ENCODE measurements around the gene DDB1.

Gene DDB1

GRCh38 chr11:61332797-61333549 lies at the start of gene DDB1, which contains the start of gene TKFC:
Gene DDB1, minus strand, starts transcription at chr11:61333105. Its CDS starts 137 bp downstream, at chr11:61332968.
Gene TKFC, plus strand, starts transcription at chr11:61333228. Its CDS starts 1,501 bp downstream, at chr11:61334729.
- peaks cover 47% of the 10 kb centered on the region for H4K20me1 ChIP-seq
- peak within 1 kb of the TSS; percentile 97 for H3K9ac ChIP-seq
- peaks cover 51% of the 10 kb centered on the region for H3K4me1 ChIP-seq
- peak within 1 kb of the TSS; percentile 85 for H3K4me2 ChIP-seq
- peaks cover 34% of the 10 kb centered on the region for H3K36me3 ChIP-seq
- no peaks in the 10 kb centered on the region for H3K27me3 ChIP-seq
- peak within 1 kb of the TSS; percentile 95 for H3K27ac ChIP-seq
- peak within 1 kb of the TSS; percentile 91 for H3K4me3 ChIP-seq
- no peaks in the 10 kb centered on the region for H3K9me3 ChIP-seq
- no peak for TF ChIP-seq Cebpa-rat (IDR thresholded peaks at IDR 0.05)

DNA sequence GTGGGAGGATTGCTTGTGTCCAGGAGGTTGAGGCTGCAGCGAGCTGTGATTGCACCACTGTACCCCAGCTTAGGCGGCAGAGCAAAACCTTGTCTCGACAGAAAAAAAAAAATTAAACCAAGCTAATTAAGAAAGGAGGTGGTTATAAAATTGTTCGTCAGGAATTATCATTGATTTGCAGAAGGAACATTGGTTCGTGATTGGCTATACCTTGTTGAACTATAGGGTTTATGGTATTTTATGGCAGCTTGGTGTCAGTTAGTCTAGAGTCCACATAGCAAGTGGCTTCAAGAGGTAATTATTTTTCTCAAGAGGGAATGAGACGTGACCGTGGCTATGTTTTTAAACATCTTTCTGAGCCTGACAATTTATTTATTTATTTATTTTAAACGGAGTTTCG lies 48.0 kb upstream of the DDB1 start:
- no peaks in the 10 kb centered on the region for H4K20me1 ChIP-seq
- no peak overlapping the region for H3K4me3 ChIP-seq
- H3K9me3 ChIP-seq: no peaks in the 10 kb centered on the region
- H3K4me1 ChIP-seq: no peaks in the 10 kb centered on the region
- H3K36me3 ChIP-seq: peaks cover 18% of the 10 kb centered on the region
- H3K9ac ChIP-seq: no peak overlapping the region
- no peaks in the 10 kb centered on the region for H3K27me3 ChIP-seq
- no peak overlapping the region for H3K27ac ChIP-seq
- TF ChIP-seq Cebpa-rat (IDR thresholded peaks at IDR 0.05): no peak
- no peak overlapping the region for H3K4me2 ChIP-seq

GRCh38 chr11:61378713-61379313 lies 45.9 kb upstream of the DDB1 start:
- no peak overlapping the region for H3K9ac ChIP-seq
- H3K9me3 ChIP-seq: peaks cover 14% of the 10 kb centered on the region
- no peaks in the 10 kb centered on the region for H3K27me3 ChIP-seq
- no peak overlapping the region for H3K27ac ChIP-seq
- H4K20me1 ChIP-seq: no peaks in the 10 kb centered on the region
- H3K36me3 ChIP-seq: peaks cover 31% of the 10 kb centered on the region
- H3K4me1 ChIP-seq: no peaks in the 10 kb centered on the region
- no peak overlapping the region for H3K4me2 ChIP-seq
- no peak for TF ChIP-seq Cebpa-rat (IDR thresholded peaks at IDR 0.05)
- no peak overlapping the region for H3K4me3 ChIP-seq

DNA sequence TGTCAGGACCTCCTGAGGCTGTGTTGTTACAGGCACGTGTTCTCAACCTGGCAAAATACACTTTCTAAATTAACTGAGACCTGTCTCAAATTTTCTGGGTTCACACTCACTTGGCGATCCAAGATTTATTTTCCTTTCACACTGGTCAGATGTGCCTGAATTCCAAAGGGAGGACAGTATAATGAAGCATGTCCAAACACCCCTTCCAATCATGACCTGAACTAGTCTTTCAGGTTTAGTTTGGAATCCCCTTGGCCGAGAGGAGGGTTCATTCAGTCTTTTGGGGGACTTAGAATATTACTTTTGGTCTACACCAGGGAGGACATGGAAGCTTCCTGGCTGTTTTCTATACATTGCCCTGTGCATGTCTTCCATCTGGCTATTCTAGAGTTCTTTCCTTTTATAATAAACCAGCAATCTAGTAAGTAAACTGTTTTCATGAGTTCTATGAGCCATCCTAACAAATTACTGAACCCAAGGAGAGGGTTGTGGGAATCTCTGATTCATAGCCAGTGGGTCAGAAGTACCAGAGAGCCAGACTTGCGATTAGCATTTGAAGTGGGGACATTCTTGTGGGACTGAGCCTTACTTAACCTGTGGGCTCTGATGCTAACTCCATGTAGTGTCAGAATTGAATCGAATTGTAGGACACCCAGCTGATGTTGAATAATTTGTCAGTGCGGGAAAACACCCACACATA lies 44.7 kb upstream of the DDB1 start:
- no peak for TF ChIP-seq Cebpa-rat (IDR thresholded peaks at IDR 0.05)
- no peaks in the 10 kb centered on the region for H3K4me1 ChIP-seq
- peaks cover 24% of the 10 kb centered on the region for H3K9me3 ChIP-seq
- H3K27ac ChIP-seq: no peak overlapping the region
- no peak overlapping the region for H3K4me3 ChIP-seq
- no peak overlapping the region for H3K4me2 ChIP-seq
- H3K36me3 ChIP-seq: peaks cover 40% of the 10 kb centered on the region
- H3K27me3 ChIP-seq: no peaks in the 10 kb centered on the region
- H3K9ac ChIP-seq: no peak overlapping the region
- no peaks in the 10 kb centered on the region for H4K20me1 ChIP-seq

DNA sequence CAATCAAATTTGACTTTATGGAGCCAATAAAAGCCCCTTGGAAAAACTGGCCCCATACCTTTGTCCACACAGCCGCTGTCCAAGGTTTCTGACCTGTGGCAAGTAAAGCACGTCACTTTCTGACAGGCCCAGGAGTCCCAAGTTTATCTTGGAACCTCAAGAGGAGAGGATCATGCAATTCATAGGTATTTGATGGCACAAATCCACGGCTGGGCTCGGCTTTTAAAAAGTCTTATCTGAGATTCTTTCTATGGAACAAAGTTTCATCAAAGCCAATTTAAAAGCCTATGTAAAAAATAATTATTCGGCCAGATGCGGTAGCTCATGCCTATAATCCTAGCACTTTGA lies 42.8 kb upstream of the DDB1 start:
- H4K20me1 ChIP-seq: no peaks in the 10 kb centered on the region
- no peak overlapping the region for H3K27ac ChIP-seq
- H3K4me1 ChIP-seq: no peaks in the 10 kb centered on the region
- H3K36me3 ChIP-seq: peaks cover 59% of the 10 kb centered on the region
- peaks cover 42% of the 10 kb centered on the region for H3K9me3 ChIP-seq
- H3K4me3 ChIP-seq: no peak overlapping the region
- H3K27me3 ChIP-seq: no peaks in the 10 kb centered on the region
- no peak for TF ChIP-seq Cebpa-rat (IDR thresholded peaks at IDR 0.05)
- no peak overlapping the region for H3K9ac ChIP-seq
- H3K4me2 ChIP-seq: no peak overlapping the region

DNA sequence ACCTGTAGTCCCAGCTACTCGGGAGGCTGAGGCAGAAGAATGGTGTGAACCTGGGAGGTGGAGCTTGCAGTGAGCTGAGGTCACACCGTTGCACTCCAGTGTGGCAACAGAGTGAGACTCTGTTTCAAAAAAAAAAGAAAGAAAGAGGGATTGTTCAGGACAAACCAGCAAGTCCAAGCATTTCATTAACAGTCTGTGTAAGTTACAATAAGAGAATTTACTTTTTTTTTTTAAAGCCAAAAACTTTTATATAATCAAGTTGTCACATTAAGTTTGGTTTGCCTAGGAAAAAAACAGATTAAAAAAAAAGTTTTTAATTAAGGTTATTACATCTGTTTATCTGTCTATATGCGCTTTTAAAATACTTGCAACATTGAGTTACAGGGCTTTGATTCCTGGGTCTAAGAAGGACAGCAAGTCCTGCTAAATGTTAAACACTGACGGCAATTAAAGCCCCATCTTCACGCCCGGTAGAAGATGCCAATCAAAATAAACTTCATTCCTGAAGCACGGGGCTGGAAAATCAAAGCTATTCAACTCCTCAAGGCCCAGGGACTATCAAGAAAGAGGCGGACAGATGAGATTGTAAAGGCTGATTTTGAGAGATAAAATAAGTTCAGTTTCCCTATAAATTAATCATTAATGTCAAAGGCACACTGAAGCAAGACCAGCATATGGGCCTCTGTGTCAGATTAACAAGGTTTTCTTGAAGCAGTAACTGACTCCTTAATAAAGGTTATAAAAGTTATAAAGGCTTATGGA lies 39.9 kb upstream of the DDB1 start:
- no peak overlapping the region for H3K27ac ChIP-seq
- no peak overlapping the region for H3K9ac ChIP-seq
- H3K4me3 ChIP-seq: no peak overlapping the region
- H3K36me3 ChIP-seq: peaks cover 88% of the 10 kb centered on the region
- no peak overlapping the region for H3K4me2 ChIP-seq
- TF ChIP-seq Cebpa-rat (IDR thresholded peaks at IDR 0.05): no peak
- H3K27me3 ChIP-seq: no peaks in the 10 kb centered on the region
- peaks cover 55% of the 10 kb centered on the region for H3K9me3 ChIP-seq
- no peaks in the 10 kb centered on the region for H4K20me1 ChIP-seq
- H3K4me1 ChIP-seq: no peaks in the 10 kb centered on the region

DNA sequence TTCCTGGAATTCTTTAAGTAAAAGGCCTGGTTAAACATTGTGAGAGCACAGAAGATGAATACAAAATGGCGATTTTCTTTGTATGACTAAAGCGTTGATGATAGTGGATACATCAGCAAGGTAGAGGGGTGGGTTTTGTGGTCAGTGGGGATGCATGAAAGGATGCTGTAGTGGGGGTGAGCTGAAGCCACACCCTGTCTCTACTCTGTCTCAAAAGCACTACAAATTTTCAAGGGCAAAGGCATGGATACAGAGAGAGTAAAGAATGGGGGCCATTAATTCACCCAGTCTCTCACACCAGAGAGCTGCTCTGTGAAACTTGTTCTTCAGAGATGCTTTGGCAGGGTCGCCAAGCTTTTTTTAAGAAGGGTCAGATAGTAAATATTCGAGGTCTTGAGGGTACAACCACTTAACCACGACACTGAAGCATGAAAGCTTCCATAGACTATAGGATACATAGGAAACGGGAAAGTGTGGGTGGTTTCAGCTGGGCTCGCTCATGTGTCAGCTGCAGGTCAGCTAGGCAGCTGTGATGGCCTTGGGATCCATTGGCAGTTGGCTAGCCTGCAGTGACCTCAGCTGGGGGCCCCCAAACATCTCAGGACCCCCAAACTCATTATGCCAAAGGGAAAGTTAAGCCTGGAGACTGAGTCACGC lies 37.6 kb upstream of the DDB1 start:
- H3K4me2 ChIP-seq: no peak overlapping the region
- H3K27ac ChIP-seq: no peak overlapping the region

DNA sequence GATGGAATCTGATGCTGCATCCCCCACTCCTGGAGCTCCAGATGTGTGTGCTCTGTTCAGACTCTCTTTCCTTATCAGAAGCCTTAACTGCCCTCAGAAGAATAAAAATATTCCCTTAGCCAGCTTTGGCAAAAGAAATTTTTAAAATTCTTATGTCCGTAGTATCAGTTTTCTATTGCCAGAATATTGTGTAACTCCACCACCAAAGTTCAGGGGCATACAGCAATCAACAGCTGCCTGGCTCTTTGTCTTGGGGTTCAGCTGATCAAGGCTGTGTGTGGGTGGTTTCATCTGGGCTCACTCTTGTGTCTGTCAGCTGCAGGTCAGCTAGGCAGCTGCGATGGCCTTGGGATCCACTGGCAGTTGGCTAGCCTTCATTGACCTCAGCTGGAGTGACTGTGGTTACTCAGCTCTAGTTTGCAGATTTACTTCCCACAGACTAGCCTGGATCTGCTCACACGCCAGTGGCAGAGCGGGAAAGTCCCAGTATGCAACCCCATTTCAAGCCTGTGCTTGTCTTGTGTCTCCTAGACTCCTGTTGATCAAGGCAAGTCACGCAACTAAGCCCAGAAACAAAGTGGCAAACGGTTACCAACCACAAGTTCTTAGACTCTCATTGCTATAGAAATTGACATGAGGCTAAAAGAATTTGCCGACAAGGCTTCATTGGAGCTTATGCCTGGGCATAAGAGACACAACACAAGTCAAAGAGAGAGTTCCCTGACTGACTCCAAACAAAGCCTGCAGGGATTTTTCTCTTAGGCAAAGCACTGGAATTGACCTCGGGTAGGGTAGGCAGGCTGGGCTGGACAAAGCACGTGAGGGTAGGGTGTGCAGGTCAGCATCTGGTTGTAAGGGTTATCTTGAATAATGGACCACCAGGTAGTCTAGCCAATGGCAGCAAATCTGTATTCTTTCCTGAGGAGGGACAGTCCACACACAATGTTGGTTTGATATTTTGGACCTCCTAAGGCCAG lies 36.8 kb upstream of the DDB1 start:
- peaks cover 98% of the 10 kb centered on the region for H3K36me3 ChIP-seq
- H3K9me3 ChIP-seq: peaks cover 49% of the 10 kb centered on the region
- H3K4me1 ChIP-seq: no peaks in the 10 kb centered on the region
- H3K4me2 ChIP-seq: no peak overlapping the region
- no peak overlapping the region for H3K9ac ChIP-seq
- H4K20me1 ChIP-seq: no peaks in the 10 kb centered on the region
- H3K4me3 ChIP-seq: no peak overlapping the region
- H3K27me3 ChIP-seq: no peaks in the 10 kb centered on the region
- no peak for TF ChIP-seq Cebpa-rat (IDR thresholded peaks at IDR 0.05)
- H3K27ac ChIP-seq: no peak overlapping the region

More for the DNA sequence above, 37.6 kb upstream of the DDB1 start:
- H3K36me3 ChIP-seq: peaks cover 98% of the 10 kb centered on the region
- H4K20me1 ChIP-seq: no peaks in the 10 kb centered on the region
- H3K4me3 ChIP-seq: no peak overlapping the region
- no peaks in the 10 kb centered on the region for H3K27me3 ChIP-seq
- no peak for TF ChIP-seq Cebpa-rat (IDR thresholded peaks at IDR 0.05)
- H3K9ac ChIP-seq: no peak overlapping the region
- H3K9me3 ChIP-seq: peaks cover 55% of the 10 kb centered on the region
- H3K4me1 ChIP-seq: no peaks in the 10 kb centered on the region

All from BLaER1 (cell line).